ENCODE measurements around the gene SYT8.
A peak's percentile ranks its signal among the peaks of the same experiment; 100 is the strongest.
"Not testable (repeated sequence)": the region's sequence is repeated elsewhere in the genome, so short reads cannot be mapped to it uniquely, and the experiment has no call there.

The SYT8 gene, protein sequence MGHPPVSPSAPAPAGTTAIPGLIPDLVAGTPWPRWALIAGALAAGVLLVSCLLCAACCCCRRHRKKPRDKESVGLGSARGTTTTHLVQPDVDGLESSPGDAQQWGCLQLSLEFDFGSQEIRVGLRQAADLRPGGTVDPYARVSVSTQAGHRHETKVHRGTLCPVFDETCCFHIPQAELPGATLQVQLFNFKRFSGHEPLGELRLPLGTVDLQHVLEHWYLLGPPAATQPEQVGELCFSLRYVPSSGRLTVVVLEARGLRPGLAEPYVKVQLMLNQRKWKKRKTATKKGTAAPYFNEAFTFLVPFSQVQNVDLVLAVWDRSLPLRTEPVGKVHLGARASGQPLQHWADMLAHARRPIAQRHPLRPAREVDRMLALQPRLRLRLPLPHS

DNA sequence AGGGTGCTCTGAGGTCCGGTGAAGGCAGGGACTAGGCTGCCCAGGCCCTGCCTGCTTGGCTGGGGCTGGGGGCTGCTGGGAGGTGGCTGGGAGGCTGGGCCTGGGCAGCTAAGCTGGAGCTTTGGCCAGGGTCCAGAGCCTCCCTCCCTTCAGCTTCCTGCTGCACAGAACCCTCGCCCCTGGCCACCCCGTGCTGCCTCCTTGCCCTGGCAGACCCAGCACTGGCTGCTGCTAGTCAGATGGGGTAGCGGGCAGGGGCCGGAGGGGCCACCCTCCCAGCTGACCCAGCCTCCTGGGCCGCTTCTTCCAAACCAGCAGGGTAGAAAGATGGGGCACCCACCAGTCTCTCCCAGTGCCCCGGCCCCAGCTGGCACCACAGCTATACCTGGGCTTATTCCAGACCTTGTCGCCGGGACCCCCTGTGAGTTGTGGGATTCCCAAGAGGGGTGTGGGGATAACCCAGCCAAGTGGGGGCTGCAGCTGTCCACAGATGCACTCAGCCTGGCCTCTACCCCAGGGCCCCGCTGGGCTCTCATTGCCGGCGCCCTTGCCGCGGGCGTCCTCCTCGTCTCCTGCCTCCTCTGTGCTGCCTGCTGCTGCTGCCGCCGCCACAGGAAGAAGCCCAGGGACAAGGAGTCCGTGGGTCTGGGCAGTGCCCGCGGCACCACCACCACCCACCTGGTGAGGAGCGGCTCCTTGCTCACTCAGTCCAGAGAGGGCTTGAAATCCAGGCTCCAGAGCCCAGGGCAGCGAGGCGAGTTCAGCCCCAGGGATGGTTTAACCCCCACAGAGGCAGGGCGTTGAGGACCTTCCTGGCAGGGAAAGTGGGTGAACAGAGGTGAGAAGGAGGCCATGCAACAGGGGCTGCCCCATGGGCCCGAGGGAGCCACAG is at the start of gene SYT8:
Gene SYT8 (plus strand): TSS at position 212 of the 892 bp plus-strand sequence. CDS start 116 bp downstream, at position 328.
- peak; percentile 27 for DNase-seq
- no peak within 1 kb of the TSS for H3K27ac Mint-ChIP-seq
- H3K4me3 Mint-ChIP-seq: no peak within 1 kb of the TSS
- H3K27me3 Mint-ChIP-seq: peaks cover 11% of the 10 kb centered on the region
- peaks cover 7% of the 10 kb centered on the region for H3K4me1 Mint-ChIP-seq (ENCODE audit: low read depth)
- H3K36me3 Mint-ChIP-seq (ENCODE audit: low read depth): no peaks in the 10 kb centered on the region
- no peaks in the 10 kb centered on the region for H3K9me3 Mint-ChIP-seq

DNA sequence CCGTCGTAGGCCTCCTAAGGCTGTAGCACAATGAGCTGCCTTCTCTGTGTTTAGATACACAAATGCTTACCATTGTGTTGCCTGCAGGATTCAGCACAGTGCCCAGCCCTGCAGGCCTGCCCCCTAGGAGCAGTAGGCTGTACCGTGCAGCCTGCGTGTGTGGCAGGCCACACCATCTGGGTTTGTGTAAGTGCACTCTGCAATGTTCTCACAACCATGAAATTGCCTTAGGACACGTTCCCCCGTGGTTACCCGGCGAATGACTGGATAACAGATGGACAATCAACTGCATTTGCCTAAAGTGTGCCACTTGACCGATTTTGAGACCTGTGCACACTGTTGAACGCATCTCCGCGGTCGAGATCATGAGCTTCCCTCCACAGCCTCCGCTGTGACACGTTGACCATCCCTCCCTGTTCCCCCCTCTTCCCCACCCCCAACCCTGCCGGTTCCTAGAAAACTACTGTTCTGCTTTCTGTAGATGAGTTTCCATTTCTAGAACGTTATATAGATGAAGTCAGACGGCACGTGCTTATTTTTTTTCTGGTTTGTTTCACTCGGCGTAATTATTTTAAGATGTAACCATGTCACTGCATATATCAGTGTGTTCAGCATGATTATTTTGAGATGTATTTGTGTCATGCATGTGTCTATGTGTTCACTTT is 48.9 kb upstream of the SYT8 start:
- Mint-ChIP-seq H3K9me3 (no peaks in the 10 kb centered on the region), H3K27ac (no peak overlapping the region), H3K4me1 (ENCODE audit: low read depth) (no peaks in the 10 kb centered on the region), H3K36me3 (ENCODE audit: low read depth) (no peaks in the 10 kb centered on the region), H3K27me3 (no peaks in the 10 kb centered on the region), H3K4me3 (no peak overlapping the region)
- DNase-seq: no peak

DNA sequence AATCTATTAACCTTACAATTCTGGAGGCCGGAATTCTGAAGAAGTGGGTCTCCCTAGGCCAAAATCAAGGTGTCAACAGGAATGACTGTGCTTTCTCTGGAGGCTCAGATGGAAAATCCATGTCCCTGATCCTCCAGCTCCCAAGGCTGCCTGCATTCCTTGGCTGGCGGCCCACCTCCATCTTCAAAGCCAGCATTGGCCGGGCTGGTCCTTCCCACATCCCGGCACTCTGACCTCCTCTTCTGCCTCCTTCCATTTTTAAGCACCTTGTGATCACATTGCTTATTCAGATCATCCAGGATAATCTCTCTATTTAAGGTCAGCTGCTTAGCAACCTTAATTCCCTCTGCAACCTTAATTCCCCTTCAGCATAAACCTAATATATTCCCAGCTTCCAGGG is 48.3 kb upstream of the SYT8 start:
- DNase-seq: no peak
- Mint-ChIP-seq H3K9me3 (no peaks in the 10 kb centered on the region), H3K4me1 (ENCODE audit: low read depth) (no peaks in the 10 kb centered on the region), H3K27me3 (no peaks in the 10 kb centered on the region), H3K27ac (no peak overlapping the region), H3K4me3 (no peak overlapping the region), H3K36me3 (ENCODE audit: low read depth) (no peaks in the 10 kb centered on the region)

DNA sequence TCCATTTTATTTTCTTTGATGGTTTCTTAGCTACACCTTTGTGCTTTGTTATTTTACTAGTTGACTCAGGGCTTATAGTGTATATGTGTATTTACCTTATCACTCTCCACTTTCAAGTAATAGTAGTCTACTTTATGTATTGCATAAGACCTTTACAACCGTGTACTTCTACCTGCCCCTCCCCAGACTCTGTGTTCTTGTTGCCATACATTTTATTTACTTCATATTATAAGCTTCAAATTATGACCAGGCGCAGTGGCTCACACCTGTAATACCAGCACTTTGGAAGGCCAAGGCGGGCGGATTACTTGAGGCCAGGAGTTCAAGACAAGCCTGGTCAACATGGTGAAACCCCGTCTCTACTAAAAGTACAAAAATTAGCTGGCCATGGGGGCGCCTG is 42.9 kb upstream of the SYT8 start:
- Mint-ChIP-seq H3K27ac (no peak overlapping the region), H3K36me3 (ENCODE audit: low read depth) (no peaks in the 10 kb centered on the region), H3K27me3 (peaks cover 7% of the 10 kb centered on the region), H3K9me3 (peaks cover 3% of the 10 kb centered on the region), H3K4me3 (no peak overlapping the region), H3K4me1 (ENCODE audit: low read depth) (peaks cover 7% of the 10 kb centered on the region)
- DNase-seq: no peak

DNA sequence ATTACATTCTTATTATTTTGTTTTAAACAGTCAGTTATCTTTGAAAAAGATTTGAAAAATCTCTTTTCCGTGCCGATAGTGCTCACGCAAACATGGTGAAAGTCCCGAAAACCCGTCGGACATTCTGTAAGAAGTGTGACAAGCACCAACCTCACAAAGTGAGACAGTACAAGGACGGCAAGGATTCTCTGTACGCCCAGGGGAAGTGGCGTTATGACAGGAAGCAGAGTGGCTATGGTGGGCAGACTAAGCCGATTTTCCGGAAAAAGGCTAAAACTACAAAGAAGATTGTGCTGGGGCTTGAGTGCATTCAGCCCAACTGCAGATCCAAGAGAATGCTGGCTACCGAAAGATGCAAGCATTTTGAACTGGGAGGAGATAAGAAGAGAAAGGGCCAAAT is 42.3 kb upstream of the SYT8 start:
- Mint-ChIP-seq H3K27me3 (peaks cover 7% of the 10 kb centered on the region), H3K4me3 (peak overlapping the region; percentile 56), H3K36me3 (ENCODE audit: low read depth) (no peaks in the 10 kb centered on the region), H3K9me3 (peaks cover 3% of the 10 kb centered on the region), H3K27ac (peak overlapping the region; percentile 86), H3K4me1 (ENCODE audit: low read depth) (peaks cover 7% of the 10 kb centered on the region)
- no peak for DNase-seq

DNA sequence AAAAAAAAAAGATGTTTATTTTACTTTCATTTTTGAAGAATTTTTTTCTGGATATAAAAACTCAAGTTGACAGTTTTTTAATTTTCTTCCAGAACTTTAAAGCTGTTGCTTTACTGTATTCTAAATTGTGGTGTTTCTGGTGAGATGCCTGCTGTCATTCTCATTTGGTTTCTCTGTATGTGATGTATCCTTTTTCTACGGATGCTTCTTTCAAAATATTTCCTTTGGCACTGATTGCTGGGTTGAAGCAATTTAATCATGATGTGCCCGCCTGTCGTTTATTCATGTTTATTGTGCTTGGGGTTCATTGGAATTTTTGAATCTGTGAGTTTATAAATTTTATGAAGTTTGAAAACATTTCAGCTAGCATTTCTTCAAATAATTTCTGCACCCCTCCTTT is 41.7 kb upstream of the SYT8 start:
- Mint-ChIP-seq H3K4me3 (no peak overlapping the region), H3K27me3 (peaks cover 7% of the 10 kb centered on the region), H3K27ac (no peak overlapping the region), H3K4me1 (ENCODE audit: low read depth) (peaks cover 7% of the 10 kb centered on the region), H3K36me3 (ENCODE audit: low read depth) (no peaks in the 10 kb centered on the region), H3K9me3 (peaks cover 3% of the 10 kb centered on the region)
- DNase-seq: no peak

DNA sequence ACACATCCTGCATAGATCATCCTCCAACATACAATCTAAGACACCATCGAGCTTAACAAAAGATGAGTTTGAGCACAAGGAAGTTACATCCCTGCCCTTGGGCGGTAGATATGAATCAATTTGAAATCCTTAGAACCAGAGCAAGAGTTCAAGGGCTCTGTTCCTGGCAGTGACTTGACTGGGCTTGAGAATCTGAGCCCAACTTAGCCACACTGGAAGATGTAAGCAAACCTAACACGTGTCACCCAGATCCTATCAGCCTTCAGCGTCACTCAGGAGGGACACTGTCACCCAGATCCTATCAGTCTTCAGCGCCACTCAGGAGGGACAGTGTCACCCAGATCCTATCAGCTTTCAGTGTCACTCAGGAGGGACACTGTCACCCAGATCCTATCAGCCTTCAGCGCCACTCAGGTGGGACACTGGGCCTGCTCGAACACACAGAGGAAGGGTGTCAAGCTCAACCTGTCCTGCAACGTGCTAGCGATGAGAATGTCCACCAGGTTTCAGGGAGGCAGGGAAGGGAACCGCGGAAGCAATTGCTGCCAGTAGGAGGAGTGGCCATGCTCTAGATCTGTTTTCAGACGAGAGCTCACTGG is 38.3 kb upstream of the SYT8 start:
- Mint-ChIP-seq H3K27me3 (peaks cover 19% of the 10 kb centered on the region), H3K27ac (no peak overlapping the region), H3K36me3 (ENCODE audit: low read depth) (no peaks in the 10 kb centered on the region), H3K4me3 (no peak overlapping the region), H3K9me3 (peaks cover 3% of the 10 kb centered on the region), H3K4me1 (ENCODE audit: low read depth) (peaks cover 7% of the 10 kb centered on the region)
- no peak for DNase-seq

DNA sequence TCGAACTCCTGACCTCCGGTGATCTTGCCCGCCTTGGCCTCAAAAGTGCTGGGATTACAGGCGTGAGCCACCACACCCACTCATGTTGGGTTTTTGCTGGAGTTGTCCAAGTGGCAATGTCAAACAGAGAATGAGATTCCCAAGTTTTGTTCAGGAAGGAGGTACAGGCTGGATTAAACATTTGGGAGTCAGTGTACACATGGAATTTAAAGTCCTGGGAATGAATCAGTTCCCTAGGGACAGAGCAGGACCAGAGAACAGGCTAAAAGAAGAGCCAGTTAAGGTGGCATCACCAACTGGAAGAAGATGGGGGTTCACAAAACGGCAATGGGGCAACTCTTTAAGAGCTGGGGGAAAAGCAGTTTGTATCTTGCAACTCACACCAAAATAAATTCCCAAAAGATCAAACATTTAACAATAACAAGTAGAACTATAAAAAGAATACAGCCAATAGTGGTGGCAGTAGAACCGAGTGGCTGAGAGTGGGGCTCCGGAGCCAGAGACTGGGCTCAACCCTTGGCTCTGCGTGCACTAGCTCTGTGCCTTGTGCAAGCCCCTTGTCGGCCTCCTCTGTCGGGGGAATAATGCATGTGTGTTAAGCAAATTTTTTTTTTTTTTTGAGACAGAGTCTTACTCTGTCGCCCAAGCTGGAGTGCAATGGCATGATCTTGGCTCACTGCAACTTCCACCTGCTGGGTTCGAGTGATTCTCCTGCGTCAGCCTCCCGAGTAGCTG is 37.2 kb upstream of the SYT8 start:
- Mint-ChIP-seq H3K4me3 (no peak overlapping the region), H3K27ac (no peak overlapping the region), H3K4me1 (ENCODE audit: low read depth) (peaks cover 5% of the 10 kb centered on the region), H3K9me3 (peaks cover under 1% of the 10 kb centered on the region), H3K27me3 (peaks cover 20% of the 10 kb centered on the region), H3K36me3 (ENCODE audit: low read depth) (no peaks in the 10 kb centered on the region)
- no peak for DNase-seq

DNA sequence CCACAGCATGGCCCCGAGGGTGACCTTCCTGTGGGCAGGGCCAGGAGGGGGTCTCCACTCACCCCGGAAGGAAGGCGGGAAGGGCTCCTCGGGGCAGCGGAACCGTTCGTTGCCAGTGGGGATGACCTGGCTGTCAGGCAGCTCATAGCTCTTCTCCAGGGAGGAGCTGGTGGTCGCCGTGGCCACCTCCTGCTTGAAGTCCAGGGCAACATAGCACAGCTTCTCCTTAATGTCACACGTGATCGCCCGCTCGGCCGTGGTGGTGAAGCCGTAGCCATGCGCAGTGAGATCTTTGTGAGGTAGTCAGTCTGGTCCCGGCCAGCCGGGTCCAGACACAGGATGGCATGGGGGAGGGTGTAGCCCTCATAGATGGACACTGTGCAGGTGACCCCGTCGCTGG is 31.5 kb upstream of the SYT8 start:
- DNase-seq: no peak
- peaks cover 34% of the 10 kb centered on the region for H3K27me3 Mint-ChIP-seq
- no peaks in the 10 kb centered on the region for H3K9me3 Mint-ChIP-seq
- H3K36me3 Mint-ChIP-seq (ENCODE audit: low read depth): no peaks in the 10 kb centered on the region
- H3K4me1 Mint-ChIP-seq (ENCODE audit: low read depth): no peaks in the 10 kb centered on the region
- no peak overlapping the region for H3K27ac Mint-ChIP-seq
- no peak overlapping the region for H3K4me3 Mint-ChIP-seq

DNA sequence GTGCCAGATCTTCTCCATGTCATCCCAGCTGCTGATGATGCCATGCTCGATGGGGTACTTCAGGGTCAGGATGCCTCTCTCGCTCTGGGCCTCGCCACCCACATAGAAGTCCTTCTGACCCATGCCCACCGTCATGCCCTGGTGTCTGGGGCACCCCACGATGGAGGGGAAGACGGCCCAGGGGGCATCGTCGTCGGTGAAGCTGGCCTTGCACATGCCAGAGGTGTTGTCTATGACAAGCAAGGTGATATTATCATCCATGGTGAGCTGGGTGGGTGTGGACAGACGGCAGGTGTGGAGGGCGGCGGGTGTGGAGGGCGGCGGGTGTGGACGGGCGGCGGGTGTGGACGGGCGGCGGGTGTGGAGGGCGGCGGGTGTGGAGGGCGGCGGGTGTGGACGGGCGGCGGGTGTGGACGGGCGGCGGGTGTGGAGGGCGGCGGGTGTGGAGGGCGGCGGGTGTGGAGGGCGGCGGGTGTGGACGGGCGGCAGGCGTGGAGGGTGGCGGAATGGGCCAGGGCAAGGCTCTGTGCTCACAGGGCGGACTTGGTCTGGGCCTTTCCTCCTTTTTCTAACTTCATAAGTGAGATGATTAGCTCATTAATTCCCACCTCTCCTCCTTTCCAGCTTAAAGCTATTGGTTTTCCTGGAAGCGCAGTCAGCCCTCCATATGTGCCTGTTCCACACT is 30.8 kb upstream of the SYT8 start:
- not testable (repeated sequence) for H3K4me1 Mint-ChIP-seq (ENCODE audit: low read depth); H3K9me3 Mint-ChIP-seq; H3K27ac Mint-ChIP-seq

DNA sequence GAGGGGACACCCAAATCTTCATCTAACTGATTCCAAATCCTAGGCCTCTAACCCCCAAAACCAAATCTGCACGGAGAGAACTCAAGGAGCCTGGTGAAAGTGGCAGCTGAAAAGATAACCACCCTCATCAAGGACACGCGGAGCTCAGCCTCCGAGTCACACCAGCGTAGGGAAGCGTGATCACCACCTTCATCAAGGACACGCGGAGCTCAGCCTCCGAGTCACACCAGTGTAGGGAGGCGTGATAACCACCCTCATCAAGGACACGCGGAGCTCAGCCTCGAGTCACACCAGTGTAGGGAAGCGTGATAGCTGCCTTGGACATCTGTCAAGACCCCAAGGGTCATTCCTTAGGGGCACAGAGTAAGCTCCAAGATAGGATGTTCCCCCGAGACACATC is 29.3 kb upstream of the SYT8 start:
- H3K4me1 Mint-ChIP-seq (ENCODE audit: low read depth): no peaks in the 10 kb centered on the region
- no peak overlapping the region for H3K27ac Mint-ChIP-seq
- H3K36me3 Mint-ChIP-seq (ENCODE audit: low read depth): no peaks in the 10 kb centered on the region
- no peak overlapping the region for H3K4me3 Mint-ChIP-seq
- no peaks in the 10 kb centered on the region for H3K9me3 Mint-ChIP-seq
- H3K27me3 Mint-ChIP-seq: peaks cover 28% of the 10 kb centered on the region
- no peak for DNase-seq

More for the DNA sequence above, 30.8 kb upstream of the SYT8 start:
- H3K36me3 Mint-ChIP-seq (ENCODE audit: low read depth); H3K4me3 Mint-ChIP-seq; DNase-seq: not testable (repeated sequence)
- H3K27me3 Mint-ChIP-seq: peaks cover 29% of the 10 kb centered on the region

DNA sequence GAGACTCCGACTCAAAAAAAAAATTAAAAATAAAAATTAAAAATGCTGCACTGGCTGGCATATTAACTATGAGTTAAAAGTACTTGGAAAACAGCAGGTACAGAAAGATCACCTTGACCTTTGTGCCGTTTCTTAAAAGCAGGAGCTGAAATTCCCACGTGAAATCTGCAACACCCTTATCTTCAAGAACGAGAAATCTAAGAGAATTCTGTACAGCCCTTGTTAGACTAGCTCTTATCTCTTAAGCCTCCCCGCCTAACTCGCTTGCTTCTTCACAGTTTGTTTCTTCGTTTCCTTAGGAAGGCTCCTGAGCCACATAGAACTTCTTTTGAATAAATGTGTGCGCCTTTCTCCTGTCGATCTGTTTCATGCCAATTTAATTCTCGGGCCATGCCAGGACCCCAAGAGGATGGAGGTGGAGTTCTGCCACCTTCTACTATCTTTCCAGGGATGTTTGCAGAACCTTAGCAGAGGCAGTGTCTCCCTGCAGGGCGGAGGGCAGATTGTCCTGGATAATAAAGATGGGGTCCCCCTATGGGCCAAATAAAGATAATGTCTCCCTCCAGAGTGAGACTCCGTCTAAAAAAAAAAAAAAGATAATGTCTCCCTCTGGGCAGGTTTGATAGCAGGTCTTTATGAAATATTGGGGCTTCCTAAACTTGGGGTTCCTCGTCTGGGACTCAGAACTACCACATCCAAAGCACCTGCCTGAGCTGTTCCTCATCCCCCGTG is 27.4 kb upstream of the SYT8 start:
- Mint-ChIP-seq H3K9me3 (no peaks in the 10 kb centered on the region), H3K4me1 (ENCODE audit: low read depth) (no peaks in the 10 kb centered on the region), H3K27me3 (peaks cover 27% of the 10 kb centered on the region), H3K36me3 (ENCODE audit: low read depth) (no peaks in the 10 kb centered on the region), H3K27ac (no peak overlapping the region), H3K4me3 (no peak overlapping the region)
- DNase-seq: no peak

DNA sequence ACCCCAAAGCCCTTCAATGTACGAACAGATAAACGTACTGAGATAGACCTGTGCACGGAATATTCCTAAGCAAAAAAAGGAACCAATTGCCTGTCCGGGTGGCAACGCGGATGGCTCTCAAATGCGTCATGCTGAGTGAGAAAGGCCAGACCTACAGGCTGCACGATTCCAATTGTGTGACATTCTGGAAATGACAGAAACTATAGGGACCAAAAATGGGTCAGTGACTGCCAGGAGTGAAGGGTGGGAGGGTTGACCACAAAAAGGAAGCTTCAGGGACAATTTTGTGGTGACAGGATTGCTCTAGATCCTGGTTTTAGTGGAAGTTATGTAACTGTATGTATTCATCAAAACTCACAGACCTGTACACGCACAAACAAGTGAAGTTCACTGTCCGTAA is 24.0 kb upstream of the SYT8 start:
- no peak overlapping the region for H3K27ac Mint-ChIP-seq
- H3K27me3 Mint-ChIP-seq: peaks cover 7% of the 10 kb centered on the region
- no peak overlapping the region for H3K4me3 Mint-ChIP-seq
- H3K36me3 Mint-ChIP-seq (ENCODE audit: low read depth): no peaks in the 10 kb centered on the region
- DNase-seq: no peak
- no peaks in the 10 kb centered on the region for H3K4me1 Mint-ChIP-seq (ENCODE audit: low read depth)
- H3K9me3 Mint-ChIP-seq: no peaks in the 10 kb centered on the region

All from activated T-cell treated with anti-CD3 and anti-CD28 coated beads, Interleukin-2, amount 50 U/mL, for 24 hours (primary cell).